Testis (tissue), 3 donors: ENCODE data around the gene SPG11. TPM values are rescaled to one million over a fixed set of nuclear protein-coding genes. Genes with fewer than 3 reads are reported as not detected.
A peak's percentile ranks its signal among the peaks of the same experiment; 100 is the strongest.
"Not testable (repeated sequence)": the region's sequence is repeated elsewhere in the genome, so short reads cannot be mapped to it uniquely, and the experiment has no call there.

Experiments
- DNase-seq: peaks from one replicate; pipeline ENCODE4 v3.0.0-alpha.2; 2019
- H3K27ac ChIP-seq, 2 donors: fragments of 200-600 bp; sonication (generic); one replicate each; pipeline ENCODE4 v1.5.1; 2019
- H3K27me3 ChIP-seq: fragments of 200-600 bp; sonication (generic); one replicate; pipeline ENCODE4 v1.5.1; 2019
- H3K36me3 ChIP-seq: fragments of 200-600 bp; sonication (generic); one replicate; pipeline ENCODE4 v1.5.1; 2017; ENCODE audit warnings: low read depth; ENCODE audit errors: missing control alignments
- H3K4me1 ChIP-seq: fragments of 200-600 bp; sonication (generic); one replicate; pipeline ENCODE4 v1.5.1; 2019
- H3K4me3 ChIP-seq, 2 donors: fragments of 200-600 bp; sonication (generic); one replicate each; pipeline ENCODE4 v1.5.1; 2017 to 2019
- H3K9me3 ChIP-seq: fragments of 200-600 bp; sonication (generic); one replicate; pipeline ENCODE4 v1.5.1; 2017
- POLR2A ChIP-seq: fragments of 450-650 bp; IDR thresholded peaks from one replicate; pipeline ENCODE4 v1.6.1; 2017; ENCODE audit warnings: antibody characterized with exemption, mild to moderate bottlenecking, moderate library complexity
- WGBS, 2 donors: methylation state at CpG; one replicate each; pipeline ENCODE4 v1.1.5; 2018; 5-methylcytosine and 5-hydroxymethylcytosine counted together
- intact Hi-C: fragments of 100-400 bp; cut with DNase I; formaldehyde crosslinking; loops from one replicate; pipeline ENCODE4 v1.15.1; 2023; ENCODE audit warnings: low total_unique reads
- polyA plus RNA-seq: library from polyadenylated mRNA; stranded (reverse); fragments of 350-450 nt; fragmentation: Illumina TruSeq; extraction: RNeasy Lipid Tissue Mini Kit (QIAGEN cat#74804); gene quantifications from one replicate; pipeline ENCODE4 v1.2.3, GENCODE V29; 2014; ENCODE audit warnings: low read depth, low replicate concordance; ENCODE audit not compliant: insufficient read depth
- total RNA-seq, 2 donors: library from RNA; depleted of rRNA; stranded (reverse); fragments of >200 nt; gene quantifications; one replicate each; pipeline ENCODE4 v1.2.3, GENCODE V29; 2016
- TF ChIP-seq, protein P1 (sequence below), 3 experiments: fragments of 450-650 bp in 2 of 3; fragments of 200-600 bp in 1 of 3; sonication (generic) in 1 of 3; IDR thresholded peaks; one replicate each; pipeline ENCODE4 v1.5.1; 2016 to 2019; ENCODE audit warnings: antibody characterized with exemption in 3 of 3, mild to moderate bottlenecking in 2 of 3, moderate library complexity in 1 of 3

SPG11 gene
- total and polyA plus RNA-seq, 3 donors from 2014 or later, result 89.6 to 137 (median 127) TPM

DNA sequence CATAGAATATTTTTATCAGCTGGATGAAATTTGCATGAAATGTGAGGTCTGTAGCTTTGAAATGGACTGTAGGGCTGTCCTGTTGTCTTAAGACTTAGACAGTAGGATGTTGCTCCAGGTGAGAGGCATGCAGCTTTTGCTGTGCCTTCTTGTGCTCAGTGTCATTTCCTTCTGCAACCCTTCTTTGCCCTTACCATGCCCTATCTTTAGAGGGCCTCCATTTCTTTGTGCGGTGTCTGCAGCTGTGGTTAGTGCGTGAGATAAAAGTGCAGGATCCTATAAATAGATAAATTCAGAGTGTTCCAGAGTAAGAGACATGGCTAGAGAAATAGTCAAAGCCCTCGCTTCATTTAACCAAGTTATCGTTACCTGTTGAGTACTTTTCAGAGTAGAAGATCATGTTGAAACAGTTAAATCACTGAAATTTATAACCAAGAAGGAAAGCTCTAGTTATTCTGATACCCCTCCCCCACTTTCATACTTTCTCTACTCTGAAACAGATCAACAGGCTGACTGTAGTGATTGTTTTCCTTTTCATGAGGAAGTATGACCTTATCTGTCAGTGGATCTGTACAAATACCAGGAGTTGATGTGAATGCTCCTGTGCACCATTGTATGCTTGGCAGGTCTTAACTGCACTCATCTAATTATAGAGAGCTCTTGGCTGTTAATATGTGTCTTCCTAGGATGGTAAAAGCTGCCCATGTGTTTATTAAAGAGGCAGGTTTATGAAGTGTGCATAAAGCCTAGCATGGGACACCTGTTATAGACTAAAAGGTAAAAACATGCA is 108.3 kb downstream of the SPG11 start:
- intact Hi-C loops, result no loop called here
- TF ChIP-seq, protein P1, sequence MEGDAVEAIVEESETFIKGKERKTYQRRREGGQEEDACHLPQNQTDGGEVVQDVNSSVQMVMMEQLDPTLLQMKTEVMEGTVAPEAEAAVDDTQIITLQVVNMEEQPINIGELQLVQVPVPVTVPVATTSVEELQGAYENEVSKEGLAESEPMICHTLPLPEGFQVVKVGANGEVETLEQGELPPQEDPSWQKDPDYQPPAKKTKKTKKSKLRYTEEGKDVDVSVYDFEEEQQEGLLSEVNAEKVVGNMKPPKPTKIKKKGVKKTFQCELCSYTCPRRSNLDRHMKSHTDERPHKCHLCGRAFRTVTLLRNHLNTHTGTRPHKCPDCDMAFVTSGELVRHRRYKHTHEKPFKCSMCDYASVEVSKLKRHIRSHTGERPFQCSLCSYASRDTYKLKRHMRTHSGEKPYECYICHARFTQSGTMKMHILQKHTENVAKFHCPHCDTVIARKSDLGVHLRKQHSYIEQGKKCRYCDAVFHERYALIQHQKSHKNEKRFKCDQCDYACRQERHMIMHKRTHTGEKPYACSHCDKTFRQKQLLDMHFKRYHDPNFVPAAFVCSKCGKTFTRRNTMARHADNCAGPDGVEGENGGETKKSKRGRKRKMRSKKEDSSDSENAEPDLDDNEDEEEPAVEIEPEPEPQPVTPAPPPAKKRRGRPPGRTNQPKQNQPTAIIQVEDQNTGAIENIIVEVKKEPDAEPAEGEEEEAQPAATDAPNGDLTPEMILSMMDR (IDR thresholded peaks at IDR 0.05), result no peak
- TF ChIP-seq POLR2A, result no peak
- H3K4me1 ChIP-seq, result no peaks in the 10 kb centered on the region
- no peaks in the 10 kb centered on the region for H3K9me3 ChIP-seq
- no peak overlapping the region for H3K4me3 ChIP-seq
- H3K27me3 ChIP-seq, result no peaks in the 10 kb centered on the region
- no peak for DNase-seq
- H3K27ac ChIP-seq, result no peak overlapping the region
- H3K36me3 ChIP-seq, result no peaks in the 10 kb centered on the region
- WGBS, 2 donors, result 84 to 85% methylated on average over 4 of the region's 4 CpGs

DNA sequence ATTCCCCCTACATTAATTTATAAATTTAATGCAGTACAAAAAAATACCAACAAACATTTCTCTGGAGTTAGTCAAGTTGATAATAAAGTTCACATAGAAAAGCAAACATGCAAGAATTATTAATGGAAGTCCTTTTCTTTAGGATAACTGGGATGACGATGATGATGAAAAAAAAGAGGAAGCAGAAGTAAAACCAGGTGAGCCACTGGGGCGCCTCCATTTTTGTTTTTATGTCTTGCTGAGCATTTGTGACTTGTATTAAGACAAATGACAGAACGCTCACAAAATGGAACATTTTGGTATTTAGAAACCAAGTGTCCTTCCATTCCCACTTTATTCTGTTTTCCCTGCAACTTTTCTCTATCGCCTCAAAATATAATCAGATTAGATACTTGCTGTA is 112.7 kb downstream of the SPG11 start:
- TF ChIP-seq POLR2A, result no peak
- TF ChIP-seq, protein P1 (IDR thresholded peaks at IDR 0.05), result no peak
- Histone ChIP-seq H3K36me3 (no peaks in the 10 kb centered on the region), H3K27ac (no peak overlapping the region), H3K27me3 (no peaks in the 10 kb centered on the region), H3K9me3 (no peaks in the 10 kb centered on the region), H3K4me1 (no peaks in the 10 kb centered on the region), H3K4me3 (no peak overlapping the region)
- 91 to 93% methylated on average over 4 of the region's 4 CpGs for WGBS, 2 donors
- DNase-seq, result no peak
- intact Hi-C loops, result no loop called here

DNA sequence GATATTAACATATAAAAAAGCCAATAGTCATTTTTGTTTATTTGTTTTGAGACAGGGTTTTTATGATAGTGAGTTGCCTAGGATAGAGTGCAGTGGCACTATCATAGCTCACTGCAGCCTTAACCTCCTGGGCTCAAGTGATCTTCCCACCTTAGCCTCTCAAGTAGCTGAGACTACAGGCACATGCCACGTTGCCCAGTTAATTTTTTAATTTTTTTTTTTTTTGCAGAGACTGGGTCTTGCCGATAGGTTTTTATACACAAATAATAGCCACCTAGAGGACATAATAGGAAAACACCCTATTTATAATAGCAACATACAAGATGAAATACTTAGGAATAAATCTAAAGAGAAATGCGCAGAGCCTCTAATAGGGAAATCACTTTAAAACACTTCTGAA is 113.2 kb downstream of the SPG11 start:
- no peak for TF ChIP-seq POLR2A
- TF ChIP-seq, protein P1 (IDR thresholded peaks at IDR 0.05), result peak in 2 of 3 experiments; percentile 26 to 48
- WGBS, 2 donors, result 47 to 49% methylated on average over 3 of the region's 3 CpGs

DNA sequence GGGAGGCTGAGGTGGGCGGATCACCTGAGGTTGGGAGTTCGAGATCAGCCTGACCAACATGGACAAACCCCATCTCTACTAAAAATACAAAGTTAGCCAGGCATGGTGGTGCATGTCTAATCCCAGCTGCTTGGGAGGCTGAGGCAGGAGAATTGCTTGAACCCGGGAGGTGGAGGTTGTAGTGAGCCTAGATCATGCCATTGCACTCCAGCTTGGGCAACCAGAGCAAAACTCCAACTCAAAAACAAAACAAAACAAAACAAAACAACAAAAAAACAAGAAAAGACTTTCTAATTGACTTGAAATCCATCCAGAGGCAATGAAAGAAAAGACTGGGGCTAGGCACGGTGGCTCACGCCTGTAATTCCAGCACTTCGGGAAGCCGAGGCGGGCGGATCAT is 114.3 kb downstream of the SPG11 start:
- H3K4me1 ChIP-seq, intact Hi-C loops, H3K36me3 ChIP-seq, H3K27ac ChIP-seq, H3K4me3 ChIP-seq, H3K9me3 ChIP-seq, H3K27me3 ChIP-seq, DNase-seq: not testable (repeated sequence)
- WGBS, 2 donors, result 92 to 95% methylated on average over 9 of the region's 9 CpGs

More for the DNA sequence above, 113.2 kb downstream of the SPG11 start:
- H3K4me3 ChIP-seq, result no peak overlapping the region
- H3K9me3 ChIP-seq, result no peaks in the 10 kb centered on the region
- intact Hi-C loops, result no loop called here
- no peak for DNase-seq
- H3K36me3 ChIP-seq, result no peaks in the 10 kb centered on the region
- no peaks in the 10 kb centered on the region for H3K4me1 ChIP-seq
- H3K27ac ChIP-seq, result no peak overlapping the region
- H3K27me3 ChIP-seq, result no peaks in the 10 kb centered on the region

DNA sequence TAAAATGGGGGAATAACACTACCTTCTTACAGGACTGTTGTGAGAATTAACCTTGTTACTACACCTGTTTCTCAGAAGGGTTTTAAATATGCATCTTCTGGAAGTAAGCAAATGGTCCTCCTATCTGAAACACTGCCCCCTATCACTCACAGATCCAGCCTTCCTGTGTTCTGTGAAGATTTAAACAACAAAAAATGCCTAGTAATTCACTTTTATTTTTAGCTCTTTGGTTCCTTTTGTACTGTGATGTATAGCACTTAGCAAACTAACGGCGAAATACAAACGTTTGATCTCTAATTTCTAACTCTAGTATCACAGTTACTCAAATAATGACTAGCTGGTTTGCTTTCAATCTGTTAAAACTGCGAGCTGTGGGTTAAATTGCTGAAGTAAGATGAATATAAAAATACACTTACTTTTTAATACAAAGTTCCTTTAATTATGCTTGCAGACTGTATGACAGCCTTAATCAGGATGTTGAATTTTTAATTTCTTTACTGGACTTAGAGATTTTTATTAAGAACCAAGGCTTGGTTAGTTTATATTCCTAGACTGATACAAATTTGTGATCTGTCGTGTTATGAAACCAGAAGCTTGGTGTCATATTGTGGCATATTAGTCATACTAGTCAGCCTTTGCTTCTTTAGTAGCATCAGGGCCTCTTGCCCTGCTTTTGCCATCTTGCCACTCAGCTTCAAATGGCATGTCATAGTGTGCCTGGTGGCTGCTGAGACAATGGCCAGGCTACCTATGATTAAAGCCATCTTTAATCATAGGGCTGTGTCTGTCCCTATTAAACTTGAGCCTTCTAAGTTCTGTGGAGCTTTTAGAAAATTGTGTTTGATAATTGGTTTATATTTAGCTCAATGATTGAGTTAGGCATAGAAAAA is 117.3 kb downstream of the SPG11 start:
- 65 to 73% methylated on average over 5 of the region's 5 CpGs for WGBS, 2 donors
- TF ChIP-seq, protein P1 (IDR thresholded peaks at IDR 0.05), result peak in 1 of 3 experiments; percentile 16
- TF ChIP-seq POLR2A, result no peak
- H3K27me3 ChIP-seq, result no peaks in the 10 kb centered on the region
- no peaks in the 10 kb centered on the region for H3K9me3 ChIP-seq
- no peaks in the 10 kb centered on the region for H3K36me3 ChIP-seq
- H3K4me3 ChIP-seq, result no peak overlapping the region
- no peak overlapping the region for H3K27ac ChIP-seq
- no peak for DNase-seq
- H3K4me1 ChIP-seq, result peaks cover 9% of the 10 kb centered on the region
- intact Hi-C loops, result no loop called here

GRCh38 chr15:44544745-44545144 is 118.7 kb downstream of the SPG11 start:
- WGBS, 2 donors, result 88 to 95% methylated on average over 5 of the region's 5 CpGs
- H3K9me3 ChIP-seq, H3K27me3 ChIP-seq, intact Hi-C loops, H3K27ac ChIP-seq, H3K36me3 ChIP-seq, H3K4me3 ChIP-seq, DNase-seq, H3K4me1 ChIP-seq: not testable (repeated sequence)
